H9 (cell line): ENCODE measurements around the gene BMPR1A. TPM values are rescaled to one million over a fixed set of nuclear protein-coding genes. Genes with fewer than 3 reads are reported as not detected.

ENCODE experiments used
- DNase-seq: peaks from one replicate; pipeline ENCODE4 v3.0.0-alpha.2; 2017
- H2AFZ ChIP-seq: one replicate; pipeline ENCODE4 v1.6.1; 2013; ENCODE audit warnings: mild to moderate bottlenecking, low read length, control low read depth, moderate library complexity
- H2AK5ac ChIP-seq: 2 replicates; pipeline ENCODE4 v1.6.1; 2013; ENCODE audit warnings: low read length, control low read depth, mixed read lengths; ENCODE audit not compliant: insufficient read length
- H2BK120ac ChIP-seq: one replicate; pipeline ENCODE4 v1.6.1; 2013; ENCODE audit warnings: low read depth, mild to moderate bottlenecking, low read length, control low read depth, inconsistent platforms; ENCODE audit not compliant: poor library complexity, severe bottlenecking
- H2BK12ac ChIP-seq: 2 replicates; pipeline ENCODE4 v1.6.1; 2013; ENCODE audit warnings: low read length, control low read depth, mixed read lengths, low read depth; ENCODE audit not compliant: insufficient read length
- H2BK15ac ChIP-seq: 2 replicates; pipeline ENCODE4 v1.6.1; 2013; ENCODE audit warnings: low read depth, low read length, control low read depth
- H2BK20ac ChIP-seq: one replicate; pipeline ENCODE4 v1.6.1; 2013; ENCODE audit warnings: low read depth, mild to moderate bottlenecking, low read length, control low read depth, inconsistent platforms; ENCODE audit not compliant: poor library complexity, severe bottlenecking
- H2BK5ac ChIP-seq: 2 replicates; pipeline ENCODE4 v1.6.1; 2013; ENCODE audit warnings: low read length, control low read depth, mixed read lengths; ENCODE audit not compliant: insufficient read length
- H3K14ac ChIP-seq: 2 replicates; pipeline ENCODE4 v1.6.1; 2013; ENCODE audit warnings: low read length, control low read depth; ENCODE audit not compliant: insufficient read depth
- H3K18ac ChIP-seq: 2 replicates; pipeline ENCODE4 v1.6.1; 2013; ENCODE audit warnings: low read depth, mild to moderate bottlenecking, mixed read lengths, low read length, control low read depth; ENCODE audit not compliant: insufficient read length
- H3K23ac ChIP-seq: 2 replicates; pipeline ENCODE4 v1.6.1; 2013; ENCODE audit warnings: low read length, control low read depth, mixed read lengths, low read depth; ENCODE audit not compliant: insufficient read length
- H3K23me2 ChIP-seq: 2 replicates; pipeline ENCODE4 v1.6.1; 2013; ENCODE audit warnings: low read depth, mild to moderate bottlenecking, mixed read lengths, low read length, control low read depth; ENCODE audit not compliant: insufficient read length, poor library complexity, severe bottlenecking
- H3K27ac ChIP-seq: 2 replicates; pipeline ENCODE4 v1.5.1; 2013; ENCODE audit warnings: low read length, control low read depth, mixed read lengths, low read depth; ENCODE audit not compliant: insufficient read length
- H3K27me3 ChIP-seq: 2 replicates; pipeline ENCODE4 v1.6.1; 2013; ENCODE audit warnings: low read length, control low read depth, inconsistent platforms; ENCODE audit not compliant: insufficient read depth
- H3K4ac ChIP-seq: 2 replicates; pipeline ENCODE4 v1.6.1; 2013; ENCODE audit warnings: low read depth, mild to moderate bottlenecking, control low read depth, inconsistent platforms, low read length, moderate library complexity
- H3K4me1 ChIP-seq: 2 replicates; pipeline ENCODE4 v1.6.1; 2013; ENCODE audit warnings: low read length, control low read depth, inconsistent platforms; ENCODE audit not compliant: insufficient read depth
- H3K4me2 ChIP-seq: 2 replicates; pipeline ENCODE4 v1.6.1; 2013; ENCODE audit warnings: low read length, control low read depth, mixed read lengths; ENCODE audit not compliant: insufficient read length, insufficient read depth
- H3K56ac ChIP-seq: 2 replicates; pipeline ENCODE4 v1.6.1; 2013; ENCODE audit warnings: low read depth, mild to moderate bottlenecking, mixed read lengths, low read length, control low read depth; ENCODE audit not compliant: insufficient read length
- H3K79me1 ChIP-seq: 2 replicates; pipeline ENCODE4 v1.6.1; 2013; ENCODE audit warnings: low read depth, mild to moderate bottlenecking, moderate library complexity, low read length, control low read depth, inconsistent platforms; ENCODE audit not compliant: insufficient read depth, poor library complexity, severe bottlenecking
- H3K79me2 ChIP-seq: 2 replicates; pipeline ENCODE4 v1.6.1; 2013; ENCODE audit warnings: low read length, control low read depth, inconsistent platforms; ENCODE audit not compliant: insufficient read depth
- H3K9ac ChIP-seq: 2 replicates; pipeline ENCODE4 v1.6.1; 2013; ENCODE audit warnings: low read length, control low read depth, mixed read lengths; ENCODE audit not compliant: insufficient read length; ENCODE audit errors: extremely low read depth
- H3K9me3 ChIP-seq: one replicate; pipeline ENCODE4 v1.6.1; 2013; ENCODE audit warnings: low read depth, low read length, inconsistent platforms; ENCODE audit not compliant: control insufficient read depth
- H3T11ph ChIP-seq: one replicate; pipeline ENCODE4 v1.6.1; 2013; ENCODE audit warnings: mild to moderate bottlenecking, low read length, control low read depth, inconsistent platforms
- H4K20me1 ChIP-seq: one replicate; pipeline ENCODE4 v1.6.1; 2013; ENCODE audit not compliant: control insufficient read depth, insufficient read length, insufficient read depth
- H4K5ac ChIP-seq: 2 replicates; pipeline ENCODE4 v1.6.1; 2013; ENCODE audit warnings: low read depth, mild to moderate bottlenecking, mixed read lengths, low read length, control low read depth; ENCODE audit not compliant: insufficient read length
- H4K8ac ChIP-seq: replicated peaks from 2 replicates; pipeline ENCODE4 v1.6.1; 2013; ENCODE audit warnings: low read length, control low read depth, mixed read lengths, low read depth; ENCODE audit not compliant: insufficient read length
- H4K91ac ChIP-seq: 2 replicates; pipeline ENCODE4 v1.6.1; 2013; ENCODE audit warnings: low read depth, mild to moderate bottlenecking, moderate library complexity, mixed read lengths, low read length, control low read depth; ENCODE audit not compliant: insufficient read length
- H3K27ac Mint-ChIP-seq, 3 experiments: 2 replicates in 2 of 3; 3 replicates in 1 of 3; pipeline ENCODE4 v1.8.0; 2020 to 2021; ENCODE audit warnings: mixed read lengths in 3 of 3, mild to moderate bottlenecking in 1 of 3, moderate library complexity in 1 of 3
- H3K27me3 Mint-ChIP-seq: 2 replicates; pipeline ENCODE4 v1.8.0; 2021; ENCODE audit warnings: low read depth, mild to moderate bottlenecking, moderate library complexity, mixed read lengths
- H3K36me3 Mint-ChIP-seq, 3 experiments: 2 replicates in 2 of 3; 3 replicates in 1 of 3; pipeline ENCODE4 v1.8.0; 2020 to 2021; ENCODE audit warnings: low read depth in 3 of 3, mixed read lengths in 3 of 3; ENCODE audit not compliant: insufficient read depth in 1 of 3
- H3K4me1 Mint-ChIP-seq, 2 experiments: 2 replicates each; pipeline ENCODE4 v1.8.0; 2020; ENCODE audit warnings: mixed read lengths in 2 of 2
- H3K4me3 Mint-ChIP-seq, 2 experiments: 2 replicates in 1 of 2; 3 replicates in 1 of 2; pipeline ENCODE4 v1.8.0; 2020 to 2021; ENCODE audit warnings: mild to moderate bottlenecking in 2 of 2, mixed read lengths in 2 of 2, moderate library complexity in 1 of 2
- H3K9me3 Mint-ChIP-seq, 2 experiments: 2 replicates in 1 of 2; 3 replicates in 1 of 2; pipeline ENCODE4 v1.8.0; 2020; ENCODE audit warnings: mild to moderate bottlenecking in 2 of 2, mixed read lengths in 2 of 2, moderate library complexity in 1 of 2
- WGBS: extraction: QIAGEN DNeasy Blood & Tissue Kit; methylation state at CpG from one replicate; pipeline ENCODE4 v1.1.7; 2013; ENCODE audit warnings: missing lambda C conversion rate, low lambda C conversion rate, mixed read lengths; ENCODE audit not compliant: insufficient read length; ENCODE audit errors: extremely low coverage; 5-methylcytosine and 5-hydroxymethylcytosine counted together
- total RNA-seq: library from RNA; stranded (reverse); gene quantifications from 2 replicates; pipeline ENCODE4 v1.2.1, GENCODE V29; 2021
- TF ChIP-seq, protein P1 (sequence below): fragments of 200-600 bp; sonication (generic); conservative IDR thresholded peaks from 3 replicates; pipeline ENCODE4 v1.8.0; 2021; ENCODE audit warnings: antibody characterized with exemption, mild to moderate bottlenecking

Gene BMPR1A
- total RNA-seq, 1 experiment from 2014 or later, result 138 TPM

DNA sequence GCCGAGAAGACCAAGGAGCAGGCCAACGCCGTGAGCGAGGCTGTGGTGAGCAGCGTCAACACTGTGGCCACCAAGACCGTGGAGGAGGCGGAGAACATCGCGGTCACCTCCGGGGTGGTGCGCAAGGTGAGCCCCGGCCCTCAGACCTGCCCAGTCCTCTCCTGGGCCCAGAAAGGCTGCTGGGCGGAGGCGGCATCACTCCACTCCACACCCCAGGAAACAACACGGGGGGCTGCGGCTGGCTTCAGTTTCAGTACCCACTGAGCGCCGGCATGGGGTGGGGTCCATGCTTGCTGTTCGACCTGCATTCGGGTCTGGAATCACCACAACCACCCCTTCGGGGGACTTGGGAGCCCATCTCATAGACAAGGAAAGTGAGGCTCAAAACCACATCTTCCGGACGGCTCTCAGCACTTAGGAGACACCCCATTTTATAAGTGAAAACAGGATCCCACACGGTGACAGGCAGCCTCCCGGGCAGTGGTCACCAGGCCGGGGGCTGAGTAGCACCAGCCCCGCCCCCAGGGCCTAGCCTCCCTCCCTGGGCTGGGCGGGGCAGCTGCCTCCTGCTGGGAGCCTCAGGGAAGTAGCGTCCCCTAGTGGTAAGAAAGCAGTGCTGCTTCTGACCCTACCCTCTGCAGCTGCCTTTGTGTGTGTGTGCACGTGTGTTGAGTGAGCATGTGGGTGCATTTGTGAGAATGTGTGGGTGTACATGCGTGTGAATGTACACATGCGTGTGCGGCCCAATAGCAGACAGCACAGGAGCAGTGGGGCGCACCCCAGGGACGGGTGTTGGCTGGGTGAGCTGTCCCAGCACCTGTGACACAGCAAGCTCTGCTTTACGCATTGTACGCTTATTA lies 203.8 kb downstream of the BMPR1A start:
- Histone ChIP-seq H3K79me1 (no peaks in the 10 kb centered on the region), H3K27me3 (no peaks in the 10 kb centered on the region), H3K9ac (no peak overlapping the region), H3K79me2 (no peaks in the 10 kb centered on the region), H3K27ac (no peak overlapping the region), H2AFZ (no peak overlapping the region), H3K23ac (no peak overlapping the region), H3K23me2 (no peaks in the 10 kb centered on the region), H3K4ac (no peak overlapping the region; the same call in 1 of the 2 replicates), H3K56ac (no peak overlapping the region), H2BK15ac (0 out of 2 replicates have a peak overlapping the region, but pooled peaks have one; percentile 56), H3K4me1 (peaks cover 3% of the 10 kb centered on the region; the same call in 1 of the 2 replicates), H2BK5ac (no peak overlapping the region), H3K14ac (peak overlapping the region; percentile 41; the same call in 1 of the 2 replicates), H2AK5ac (no peak overlapping the region), H4K91ac (no peak overlapping the region), H2BK120ac (no peak overlapping the region), H3K9me3 (no peaks in the 10 kb centered on the region), H4K5ac (peak overlapping the region; percentile 6), H4K20me1 (no peaks in the 10 kb centered on the region), H3K4me2 (no peak overlapping the region), H2BK12ac (no peak overlapping the region), H2BK20ac (no peak overlapping the region), H3T11ph (no peak overlapping the region), H4K8ac (no peak overlapping the region), H3K18ac (peak overlapping the region; percentile 66)
- Mint-ChIP-seq H3K27me3 (no peaks in the 10 kb centered on the region; the same call in 1 of the 2 replicates), H3K27ac (peak overlapping the region in 1 of 3 experiments; percentile 96; a peak in 3 of 7 replicates), H3K9me3 (no peaks in the 10 kb centered on the region), H3K4me1 (peaks cover 30 to 36% of the 10 kb centered on the region in 2 experiments), H3K4me3 (no peak overlapping the region), H3K36me3 (no peaks in the 10 kb centered on the region)
- no CpG with 5 or more reads among the region's 37 CpGs for WGBS
- DNase-seq, result peak; percentile 79
- TF ChIP-seq, protein P1, sequence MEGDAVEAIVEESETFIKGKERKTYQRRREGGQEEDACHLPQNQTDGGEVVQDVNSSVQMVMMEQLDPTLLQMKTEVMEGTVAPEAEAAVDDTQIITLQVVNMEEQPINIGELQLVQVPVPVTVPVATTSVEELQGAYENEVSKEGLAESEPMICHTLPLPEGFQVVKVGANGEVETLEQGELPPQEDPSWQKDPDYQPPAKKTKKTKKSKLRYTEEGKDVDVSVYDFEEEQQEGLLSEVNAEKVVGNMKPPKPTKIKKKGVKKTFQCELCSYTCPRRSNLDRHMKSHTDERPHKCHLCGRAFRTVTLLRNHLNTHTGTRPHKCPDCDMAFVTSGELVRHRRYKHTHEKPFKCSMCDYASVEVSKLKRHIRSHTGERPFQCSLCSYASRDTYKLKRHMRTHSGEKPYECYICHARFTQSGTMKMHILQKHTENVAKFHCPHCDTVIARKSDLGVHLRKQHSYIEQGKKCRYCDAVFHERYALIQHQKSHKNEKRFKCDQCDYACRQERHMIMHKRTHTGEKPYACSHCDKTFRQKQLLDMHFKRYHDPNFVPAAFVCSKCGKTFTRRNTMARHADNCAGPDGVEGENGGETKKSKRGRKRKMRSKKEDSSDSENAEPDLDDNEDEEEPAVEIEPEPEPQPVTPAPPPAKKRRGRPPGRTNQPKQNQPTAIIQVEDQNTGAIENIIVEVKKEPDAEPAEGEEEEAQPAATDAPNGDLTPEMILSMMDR, result peak; percentile 100
